ENCODE measurements around the gene PON3. TPM values are rescaled to one million over a fixed set of nuclear protein-coding genes. Genes with fewer than 3 reads are reported as not detected.
"Not testable (repeated sequence)": the region's sequence is repeated elsewhere in the genome, so short reads cannot be mapped to it uniquely, and the experiment has no call there.

PON3 gene
- total RNA-seq, 1 experiment from 2014 or later: not detected

- Histone ChIP-seq H3K23me2 (ENCODE audit: insufficient read length, low read depth, low read length, poor library complexity, severe bottlenecking) (no peaks in the 10 kb centered on the region), H3K4me1 (ENCODE audit: insufficient read depth, low read length) (no peaks in the 10 kb centered on the region), H4K5ac (ENCODE audit: insufficient read length, low read depth, low read length) (no peak overlapping the region), H4K91ac (ENCODE audit: insufficient read length, low read depth, low read length) (no peak overlapping the region), H3K4ac (ENCODE audit: low read depth, low read length) (no peak overlapping the region), H2BK12ac (ENCODE audit: insufficient read length, low read depth, low read length) (no peak overlapping the region), H2AFZ (ENCODE audit: low read length) (no peak overlapping the region), H3K79me1 (ENCODE audit: insufficient read depth, low read depth, low read length, poor library complexity, severe bottlenecking) (no peaks in the 10 kb centered on the region), H3K18ac (ENCODE audit: insufficient read length, low read depth, low read length) (no peak overlapping the region), H2BK15ac (ENCODE audit: low read depth, low read length) (no peak overlapping the region), H3K23ac (ENCODE audit: insufficient read length, low read depth, low read length) (no peak overlapping the region), H3K56ac (ENCODE audit: insufficient read length, low read depth, low read length) (no peak overlapping the region), H2BK120ac (ENCODE audit: low read depth, low read length, poor library complexity, severe bottlenecking) (no peak overlapping the region), H2BK5ac (ENCODE audit: insufficient read length, low read length) (no peak overlapping the region), H3T11ph (ENCODE audit: low read length) (no peak overlapping the region), H3K9me3 (ENCODE audit: control insufficient read depth, low read depth, low read length) (no peaks in the 10 kb centered on the region), H3K27ac (ENCODE audit: insufficient read length, low read depth, low read length) (no peak overlapping the region), H3K14ac (ENCODE audit: insufficient read depth, low read length) (no peak overlapping the region), H2AK5ac (ENCODE audit: insufficient read length, low read length) (no peak overlapping the region), H3K79me2 (ENCODE audit: insufficient read depth, low read length) (no peaks in the 10 kb centered on the region), H3K4me2 (ENCODE audit: insufficient read depth, insufficient read length, low read length) (no peak overlapping the region), H4K8ac (replicated peaks; ENCODE audit: insufficient read length, low read depth, low read length) (no peak overlapping the region), H3K27me3 (ENCODE audit: insufficient read depth, low read length) (no peaks in the 10 kb centered on the region), H2BK20ac (ENCODE audit: low read depth, low read length, poor library complexity, severe bottlenecking) (no peak overlapping the region), H4K20me1 (ENCODE audit: control insufficient read depth, insufficient read depth, insufficient read length) (no peaks in the 10 kb centered on the region), H3K9ac (ENCODE audit: extremely low read depth, insufficient read length, low read length) (no peak overlapping the region)
- no CpG with 5 or more reads among the region's 7 CpGs for WGBS (ENCODE audit: extremely low coverage, insufficient read length, low lambda C conversion rate)
- H3K27ac Mint-ChIP-seq: no peak overlapping the region
- no peak overlapping the region; a peak in 1 of 5 replicates for H3K4me3 Mint-ChIP-seq
- TF ChIP-seq CTCF (conservative IDR thresholded peaks at IDR 0.05): no peak
- no peaks in the 10 kb centered on the region; a peak in 1 of 7 replicates for H3K36me3 Mint-ChIP-seq (ENCODE audit: insufficient read depth in 1 of 3, low read depth in 3 of 3)
- H3K27me3 Mint-ChIP-seq (ENCODE audit: low read depth): no peaks in the 10 kb centered on the region; the same call in 1 of the 2 replicates
- H3K4me1 Mint-ChIP-seq: peaks cover 2 to 4% of the 10 kb centered on the region in 2 experiments; a peak in 1 of 4 replicates
- H3K9me3 Mint-ChIP-seq: peaks cover 14 to 15% of the 10 kb centered on the region in 2 experiments
- no peak for DNase-seq
Measured at GRCh38 chr7:95389516-95389915, 6.7 kb downstream of the PON3 start.

- not testable (repeated sequence) for H3K56ac ChIP-seq (ENCODE audit: insufficient read length, low read depth, low read length); H3K18ac ChIP-seq (ENCODE audit: insufficient read length, low read depth, low read length); H3K4ac ChIP-seq (ENCODE audit: low read depth, low read length); H2BK12ac ChIP-seq (ENCODE audit: insufficient read length, low read depth, low read length); H3K23ac ChIP-seq (ENCODE audit: insufficient read length, low read depth, low read length); H3K4me3 Mint-ChIP-seq; H4K91ac ChIP-seq (ENCODE audit: insufficient read length, low read depth, low read length); H2BK120ac ChIP-seq (ENCODE audit: low read depth, low read length, poor library complexity, severe bottlenecking); H3K27me3 Mint-ChIP-seq (ENCODE audit: low read depth); H3K4me1 Mint-ChIP-seq; H2BK15ac ChIP-seq (ENCODE audit: low read depth, low read length); H3K23me2 ChIP-seq (ENCODE audit: insufficient read length, low read depth, low read length, poor library complexity, severe bottlenecking); H2BK5ac ChIP-seq (ENCODE audit: insufficient read length, low read length); H4K20me1 ChIP-seq (ENCODE audit: control insufficient read depth, insufficient read depth, insufficient read length); H3K9ac ChIP-seq (ENCODE audit: extremely low read depth, insufficient read length, low read length); H2AFZ ChIP-seq (ENCODE audit: low read length); DNase-seq; H3K4me1 ChIP-seq (ENCODE audit: insufficient read depth, low read length); H3K79me1 ChIP-seq (ENCODE audit: insufficient read depth, low read depth, low read length, poor library complexity, severe bottlenecking); H3K27me3 ChIP-seq (ENCODE audit: insufficient read depth, low read length); H3T11ph ChIP-seq (ENCODE audit: low read length); H4K8ac ChIP-seq (replicated peaks; ENCODE audit: insufficient read length, low read depth, low read length); H3K9me3 ChIP-seq (ENCODE audit: control insufficient read depth, low read depth, low read length); H3K79me2 ChIP-seq (ENCODE audit: insufficient read depth, low read length); H3K14ac ChIP-seq (ENCODE audit: insufficient read depth, low read length); H3K27ac ChIP-seq (ENCODE audit: insufficient read length, low read depth, low read length); H3K4me2 ChIP-seq (ENCODE audit: insufficient read depth, insufficient read length, low read length); H4K5ac ChIP-seq (ENCODE audit: insufficient read length, low read depth, low read length); H2AK5ac ChIP-seq (ENCODE audit: insufficient read length, low read length); H3K27ac Mint-ChIP-seq; H2BK20ac ChIP-seq (ENCODE audit: low read depth, low read length, poor library complexity, severe bottlenecking)
- Mint-ChIP-seq H3K36me3 (ENCODE audit: insufficient read depth in 1 of 3, low read depth in 3 of 3) (peaks cover 12 to 33% (median 21%) of the 10 kb centered on the region in 3 experiments; a peak in 6 of 7 replicates), H3K9me3 (peaks cover 42 to 44% of the 10 kb centered on the region in 2 experiments)
- no CpG with 5 or more reads among the region's 10 CpGs for WGBS (ENCODE audit: extremely low coverage, insufficient read length, low lambda C conversion rate)
Measured at GRCh38 chr7:95379457-95379856, 16.7 kb downstream of the PON3 start.
